ENCODE measurements around the gene ATOX1.

DNA sequence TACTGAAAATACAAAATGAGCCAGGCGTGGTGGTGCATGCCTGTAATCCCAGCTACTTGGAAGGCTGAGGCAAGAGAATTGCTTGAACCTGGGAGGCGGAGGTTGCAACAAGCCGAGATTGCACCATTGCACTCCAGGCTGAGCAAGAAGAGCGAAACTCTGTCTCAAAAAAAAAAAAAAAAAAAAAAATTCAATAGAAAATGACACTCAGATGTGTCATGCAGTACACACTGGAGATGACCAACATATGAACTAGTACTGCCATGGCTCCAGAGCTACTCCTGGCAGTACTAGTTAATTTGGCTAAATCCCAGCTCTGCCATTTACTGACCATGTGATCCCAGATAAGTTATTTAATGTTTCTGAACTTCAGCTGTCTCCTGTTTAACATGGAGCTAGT is 7.3 kb downstream of the ATOX1 start:
- no peak for TF ChIP-seq CTCF (IDR thresholded peaks at IDR 0.05; ENCODE audit: low read length)
- no peak for TF ChIP-seq EZH2 (optimal IDR thresholded peaks at IDR 0.05; ENCODE audit: low read depth, low read length)
